HPDE6-E6E7 (cell line): ENCODE data around the gene YJU2.
"Not testable (repeated sequence)": the region's sequence is repeated elsewhere in the genome, so short reads cannot be mapped to it uniquely, and the experiment has no call there.

Source experiments
- DNase-seq: peaks from one replicate; pipeline ENCODE4 v3.0.0; 2011; ENCODE audit warnings: missing footprints; ENCODE audit errors: extremely low spot score

The YJU2 gene

GRCh38 chr19:4228765-4229178 lies 18.1 kb upstream of the YJU2 start:
- no peak for DNase-seq

GRCh38 chr19:4229179-4229931 lies 17.5 kb upstream of the YJU2 start, which contains the start of gene EBI3:
TSS of gene EBI3 (plus strand) at chr19:4229523. CDS start at chr19:4229551, 28 bp downstream.
- DNase-seq: no peak

GRCh38 chr19:4230237-4230636 lies 16.6 kb upstream of the YJU2 start:
- DNase-seq: not testable (repeated sequence)

GRCh38 chr19:4231521-4231920 lies 15.4 kb upstream of the YJU2 start:
- not testable (repeated sequence) for DNase-seq

GRCh38 chr19:4232139-4232538 lies 14.7 kb upstream of the YJU2 start:
- DNase-seq: not testable (repeated sequence)

GRCh38 chr19:4232614-4233281 lies 14.1 kb upstream of the YJU2 start:
- no peak for DNase-seq

- DNase-seq: no peak
Measured at GRCh38 chr19:4233282-4233853, 13.5 kb upstream of the YJU2 start.

GRCh38 chr19:4234142-4234861 lies 12.6 kb upstream of the YJU2 start:
- DNase-seq: no peak

- no peak for DNase-seq
Measured at GRCh38 chr19:4234862-4235201, 12.0 kb upstream of the YJU2 start.

GRCh38 chr19:4237510-4237909 lies 9.4 kb upstream of the YJU2 start:
- DNase-seq: not testable (repeated sequence)

GRCh38 chr19:4238831-4239230 lies 8.0 kb upstream of the YJU2 start:
- DNase-seq: no peak

GRCh38 chr19:4241824-4242430 lies 5.0 kb upstream of the YJU2 start:
- DNase-seq: no peak

GRCh38 chr19:4245938-4246337 lies 942 bp upstream of the YJU2 start:
- DNase-seq: not testable (repeated sequence)

GRCh38 chr19:4256563-4256962 lies 9.7 kb downstream of the YJU2 start:
- DNase-seq: no peak

GRCh38 chr19:4257025-4257424 lies 10.1 kb downstream of the YJU2 start:
- no peak for DNase-seq

- no peak for DNase-seq
Measured at GRCh38 chr19:4258181-4258580, 11.3 kb downstream of the YJU2 start.

GRCh38 chr19:4260613-4261191 lies 13.8 kb downstream of the YJU2 start:
- no peak for DNase-seq

GRCh38 chr19:4264812-4265211 lies 17.9 kb downstream of the YJU2 start:
- no peak for DNase-seq

GRCh38 chr19:4266253-4267000 lies 19.5 kb downstream of the YJU2 start:
- no peak for DNase-seq

- DNase-seq: peak; percentile 31
Measured at GRCh38 chr19:4267101-4267900, 20.4 kb downstream of the YJU2 start.
